ENCODE measurements around the gene MDGA2. TPM values are rescaled to one million over a fixed set of nuclear protein-coding genes. Genes with fewer than 3 reads are reported as not detected.

MDGA2 gene
- total RNA-seq = under 1 TPM in 1 of 6 donors, not detected in 5; 0.61 TPM

DNA sequence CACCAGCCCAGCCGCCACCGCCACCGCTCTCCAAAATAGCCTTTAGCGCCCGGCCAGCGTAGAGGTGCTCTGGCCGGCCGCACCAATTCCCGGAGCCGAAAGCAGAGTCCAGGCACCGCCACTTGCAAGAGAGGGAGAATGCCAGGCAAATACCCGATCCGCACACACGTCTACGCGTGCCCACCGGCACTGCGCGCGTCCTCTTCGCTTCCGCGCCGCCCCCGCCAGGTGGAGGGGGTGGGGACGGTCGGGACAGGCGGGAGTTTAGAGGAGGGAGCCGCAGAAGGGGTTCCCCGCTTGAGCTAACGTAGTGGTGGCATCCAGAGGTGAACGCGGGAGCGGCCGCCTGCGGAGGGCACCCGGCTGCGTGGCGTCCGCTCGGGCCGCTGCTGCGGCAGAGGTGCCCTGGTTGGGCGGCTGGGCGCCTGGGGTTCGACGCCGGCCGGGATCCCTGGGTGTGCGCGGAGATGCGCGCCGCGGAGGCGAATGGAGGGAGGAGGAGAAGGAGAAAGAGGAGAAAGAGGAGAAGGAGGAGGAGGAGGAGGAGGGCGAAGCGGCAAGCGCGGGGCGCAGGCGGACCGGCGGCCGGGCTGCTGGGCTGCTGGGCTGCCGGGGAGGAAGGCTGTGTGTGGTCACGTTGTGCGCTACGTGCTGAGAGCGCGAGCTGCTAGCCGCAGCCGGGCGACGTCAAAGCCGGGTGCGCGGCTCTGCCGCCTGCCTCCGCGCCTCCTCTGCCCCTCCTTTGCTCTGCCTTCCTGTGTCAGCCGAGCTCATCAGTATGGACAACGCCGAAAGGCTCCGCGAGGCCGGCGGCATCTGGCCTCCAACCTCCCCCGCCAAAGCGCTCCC, at the start of gene MDGA2:
Gene MDGA2, minus strand, starts transcription at position 140 of the 849 bp plus-strand sequence.
- H3K4me1 ChIP-seq = peaks cover 8 to 27% (median 20%) of the 10 kb centered on the region in 4 donors
- WGBS, 2 donors = 2% methylated on average over 51 to 80 of the region's 90 CpGs
- no peaks in the 10 kb centered on the region for H3K36me3 ChIP-seq
- peak in 1 of 2 donors; percentile 32 for ATAC-seq (ENCODE audit: low FRiP score in 2 of 2)
- no peak for TF ChIP-seq POLR2AphosphoS5 (IDR thresholded peaks at IDR 0.05)
- TF ChIP-seq EP300 (IDR thresholded peaks at IDR 0.05) = no peak
- TF ChIP-seq CTCF (IDR thresholded peaks at IDR 0.05) = no peak
- no peak for TF ChIP-seq POLR2A (IDR thresholded peaks at IDR 0.05)
- peak within 1 kb of the TSS in 3 of 4 donors; percentile 21 to 43 (median 22) for H3K4me3 ChIP-seq
- no peak within 1 kb of the TSS for H3K27ac ChIP-seq
- H3K27me3 ChIP-seq = peaks cover 0 to 16% (median 6%) of the 10 kb centered on the region in 4 donors
- DNase-seq = peak in 1 of 2 donors; percentile 78
- no peaks in the 10 kb centered on the region for H3K9me3 ChIP-seq

- no peak for ATAC-seq (ENCODE audit: low FRiP score in 2 of 2)
- H3K4me3 ChIP-seq = no peak overlapping the region
- H3K27ac ChIP-seq = no peak overlapping the region
- H3K27me3 ChIP-seq = no peaks in the 10 kb centered on the region
- DNase-seq = no peak
- H3K4me1 ChIP-seq = no peaks in the 10 kb centered on the region
- WGBS, 2 donors = 81 to 83% methylated on average over 2 of the region's 2 CpGs
- no peaks in the 10 kb centered on the region for H3K36me3 ChIP-seq
- no peak for TF ChIP-seq EP300 (IDR thresholded peaks at IDR 0.05)
- no peak for TF ChIP-seq CTCF (IDR thresholded peaks at IDR 0.05)
- no peak for TF ChIP-seq POLR2A (IDR thresholded peaks at IDR 0.05)
- no peak for TF ChIP-seq POLR2AphosphoS5 (IDR thresholded peaks at IDR 0.05)
- H3K9me3 ChIP-seq = no peaks in the 10 kb centered on the region
Measured at GRCh38 chr14:47722929-47723693, 47.7 kb upstream of the MDGA2 start.

- Histone ChIP-seq H3K4me1 (no peaks in the 10 kb centered on the region), H3K9me3 (no peaks in the 10 kb centered on the region), H3K27ac (no peak overlapping the region), H3K36me3 (no peaks in the 10 kb centered on the region), H3K27me3 (no peaks in the 10 kb centered on the region), H3K4me3 (no peak overlapping the region)
- ATAC-seq (ENCODE audit: low FRiP score in 2 of 2) (no peak), DNase-seq (no peak)
- WGBS, 2 donors = 84 to 94% methylated on average over 4 of the region's 4 CpGs
- no peak for TF ChIP-seq POLR2AphosphoS5 (IDR thresholded peaks at IDR 0.05)
- no peak for TF ChIP-seq POLR2A (IDR thresholded peaks at IDR 0.05)
Measured at GRCh38 chr14:47720281-47720680, 44.9 kb upstream of the MDGA2 start.

DNA sequence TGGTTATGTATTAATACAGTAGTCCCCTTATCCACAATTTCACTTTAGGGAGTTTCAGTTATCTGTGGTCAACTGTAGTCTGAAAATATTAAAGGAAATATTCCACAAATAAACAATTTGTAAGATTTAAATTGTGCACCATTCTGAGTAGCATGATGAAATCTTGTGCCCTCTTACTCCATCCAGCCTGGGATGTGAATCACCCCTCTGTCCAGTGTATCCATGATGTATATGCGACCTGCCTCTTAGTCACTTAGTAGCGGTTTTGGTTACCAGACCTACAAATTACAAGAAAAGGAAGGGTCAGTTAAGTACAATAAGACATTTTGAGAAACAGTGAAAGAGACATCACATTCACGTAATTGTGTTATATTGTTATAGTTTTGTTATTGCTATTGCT, 39.9 kb upstream of the MDGA2 start:
- no peak overlapping the region for H3K4me3 ChIP-seq

More for the DNA sequence above, 39.9 kb upstream of the MDGA2 start:
- Histone ChIP-seq H3K27ac (no peak overlapping the region), H3K27me3 (no peaks in the 10 kb centered on the region), H3K9me3 (no peaks in the 10 kb centered on the region), H3K4me1 (no peaks in the 10 kb centered on the region), H3K36me3 (no peaks in the 10 kb centered on the region)
- ATAC-seq (ENCODE audit: low FRiP score in 2 of 2) = no peak
- WGBS, 2 donors = 89% methylated on average over 3 of the region's 3 CpGs
- no peak for DNase-seq
- TF ChIP-seq POLR2A (IDR thresholded peaks at IDR 0.05) (no peak), EP300 (IDR thresholded peaks at IDR 0.05) (no peak), POLR2AphosphoS5 (IDR thresholded peaks at IDR 0.05) (no peak), CTCF (IDR thresholded peaks at IDR 0.05) (no peak)

Measured in upper lobe of left lung (tissue), 6 donors.